DOHH2 (cell line): ENCODE data around the gene ECM1.

Experiments
- CTCF ChIP-seq: fragments of 200-600 bp; sonication (generic); IDR thresholded peaks from one replicate; pipeline ENCODE4 v1.5.1; 2014; ENCODE audit warnings: antibody characterized with exemption, mild to moderate bottlenecking, low read depth, low read length; ENCODE audit not compliant: poor library complexity, severe bottlenecking
- EZH2phosphoT487 ChIP-seq: fragments of 200-600 bp; sonication (generic); IDR thresholded peaks from 2 replicates; pipeline ENCODE4 v1.6.1; 2017; ENCODE audit warnings: borderline replicate concordance, mild to moderate bottlenecking, antibody characterized with exemption, low read length, moderate library complexity, mixed read lengths

- TF ChIP-seq CTCF (peak; percentile 85), EZH2phosphoT487 (no peak)
Observed at GRCh38 chr1:150464422-150464826, 43.5 kb upstream of the ECM1 start.
